Sigmoid colon (tissue), 4 donors: ENCODE data around the gene POLD2.

Source experiments
- CTCF ChIP-seq, 4 experiments: fragments of 450-650 bp in 3 of 4; fragments of 200-600 bp in 1 of 4; IDR thresholded peaks; one replicate each; pipeline ENCODE4 v1.5.1; 2016 to 2019; ENCODE audit warnings: antibody characterized with exemption in 4 of 4, mild to moderate bottlenecking in 3 of 4, moderate library complexity in 2 of 4
- EP300 ChIP-seq, 4 donors: sonication (generic); formaldehyde crosslinking; IDR thresholded peaks; one replicate each; pipeline ENCODE4 v1.6.1; 2017; ENCODE audit warnings: antibody characterized with exemption in 4 of 4
- POLR2A ChIP-seq, 2 donors: fragments of 450-650 bp; IDR thresholded peaks; one replicate each; pipeline ENCODE4 v1.6.1; 2016; ENCODE audit warnings: antibody characterized with exemption in 2 of 2, mild to moderate bottlenecking in 2 of 2, moderate library complexity in 2 of 2
- POLR2AphosphoS5 ChIP-seq, 4 donors: sonication (generic); formaldehyde crosslinking; IDR thresholded peaks; one replicate each; pipeline ENCODE4 v1.6.1; 2017; ENCODE audit warnings: antibody characterized with exemption in 4 of 4

GRCh38 chr7:44071726-44072363 is 51.5 kb downstream of the POLD2 start:
- TF ChIP-seq CTCF (IDR thresholded peaks at IDR 0.05): no peak
- no peak for TF ChIP-seq POLR2A (IDR thresholded peaks at IDR 0.05)
- no peak for TF ChIP-seq POLR2AphosphoS5 (IDR thresholded peaks at IDR 0.05)
- TF ChIP-seq EP300 (IDR thresholded peaks at IDR 0.05): no peak
